T-cell (primary cell): ENCODE measurements around the gene TIMP3. TPM values are rescaled to one million over a fixed set of nuclear protein-coding genes. Genes with fewer than 3 reads are reported as not detected.

Experiments used
- ATAC-seq, 4 experiments: fragments of 200-7000 bp in 3 of 4; fragments of 150-1000 bp in 1 of 4; cut with Tn5 transposase; replicated peaks in 1 of 4; 1 replicate in 3 of 4; 2 replicates in 1 of 4; pipeline ENCODE4 v1.10.0; 2021; ENCODE audit warnings: moderate library complexity in 3 of 4, mild to moderate bottlenecking in 2 of 4, moderate number of reproducible peaks in 1 of 4
- CTCF ChIA-PET, 2 donors: fragments of 300-600 bp; sonication (Branson Sonifier 250); formaldehyde crosslinking; loops; one replicate each; lab custom pipeline; 2022; ENCODE audit warnings: antibody characterized with exemption in 2 of 2; lab: Charles Lee
- POLR2A ChIA-PET, 2 donors: fragments of 300-600 bp; sonication (Branson Sonifier 250); formaldehyde crosslinking; loops; one replicate each; lab custom pipeline; 2022; ENCODE audit warnings: antibody characterized with exemption in 2 of 2; lab: Charles Lee
- DNase-seq, 35 experiments: peaks; one replicate each; pipeline versions ENCODE4 v3.0.0 to v3.0.0-alpha.2; 2013 to 2023
- H3K27ac ChIP-seq: one replicate; pipeline ENCODE4 v1.5.1; 2013; ENCODE audit warnings: low read length
- H3K27me3 ChIP-seq, 2 experiments: replicated peaks in 1 of 2; 1 replicate in 1 of 2; 2 replicates in 1 of 2; pipeline versions ENCODE4 v1.6.1 to v1.7.0; 2013; ENCODE audit warnings: low read length in 1 of 2, mixed read lengths in 1 of 2; ENCODE audit not compliant: control insufficient read depth in 2 of 2, insufficient read depth in 2 of 2; ENCODE audit errors: extremely low read depth in 1 of 2
- H3K36me3 ChIP-seq, 2 donors: 1 replicate in 1 of 2; 2 replicates in 1 of 2; pipeline versions ENCODE4 v1.6.1 to v1.7.0; 2013; ENCODE audit warnings: low read length in 1 of 2; ENCODE audit not compliant: control insufficient read depth in 2 of 2, insufficient read depth in 1 of 2; ENCODE audit errors: extremely low read depth in 1 of 2
- H3K4me1 ChIP-seq, 2 experiments: 1 replicate in 1 of 2; 2 replicates in 1 of 2; pipeline versions ENCODE4 v1.6.1 to v1.7.0; 2013; ENCODE audit warnings: low read length in 2 of 2, mixed read lengths in 1 of 2; ENCODE audit not compliant: insufficient read depth in 2 of 2, control insufficient read depth in 1 of 2; ENCODE audit errors: extremely low read depth in 1 of 2
- H3K4me3 ChIP-seq, 2 donors: 1 replicate in 1 of 2; 2 replicates in 1 of 2; pipeline versions ENCODE4 v1.5.1 to v1.7.0; 2013; ENCODE audit warnings: mild to moderate bottlenecking in 2 of 2, low read length in 1 of 2, moderate library complexity in 1 of 2; ENCODE audit not compliant: control insufficient read depth in 1 of 2; ENCODE audit errors: extremely low read depth in 1 of 2
- H3K9me3 ChIP-seq: 2 replicates; pipeline ENCODE4 v1.7.0; 2013
- H3K27ac Mint-ChIP-seq, 2 donors: one replicate each; pipeline ENCODE4 v1.8.0; 2020 to 2021; ENCODE audit warnings: mild to moderate bottlenecking in 2 of 2, mixed read lengths in 2 of 2
- H3K27me3 Mint-ChIP-seq, 2 donors: one replicate each; pipeline ENCODE4 v1.8.0; 2021 to 2022; ENCODE audit warnings: mixed read lengths in 2 of 2
- H3K36me3 Mint-ChIP-seq: one replicate; pipeline ENCODE4 v1.8.0; 2021; ENCODE audit warnings: mixed read lengths
- H3K4me1 Mint-ChIP-seq, 3 donors: one replicate each; pipeline ENCODE4 v1.8.0; 2020 to 2022; ENCODE audit warnings: mixed read lengths in 3 of 3, mild to moderate bottlenecking in 1 of 3
- H3K4me3 Mint-ChIP-seq, 3 donors: one replicate each; pipeline ENCODE4 v1.8.0; 2020 to 2022; ENCODE audit warnings: mild to moderate bottlenecking in 3 of 3, mixed read lengths in 3 of 3, moderate library complexity in 3 of 3
- H3K9me3 Mint-ChIP-seq, 3 donors: one replicate each; pipeline ENCODE4 v1.8.0; 2020 to 2022; ENCODE audit warnings: mixed read lengths in 3 of 3
- WGBS: methylation state at CpG from one replicate; pipeline ENCODE4 v1.1.5; 2013; ENCODE audit warnings: missing lambda C conversion rate; ENCODE audit not compliant: insufficient coverage; 5-methylcytosine and 5-hydroxymethylcytosine counted together
- total RNA-seq, 35 experiments: library from RNA in 6 of 35; stranded (reverse) in 6 of 35; fragments of 120-200 nt in 1 of 35; gene quantifications; one replicate each; pipeline versions ENCODE4 v1.2.1 to v1.2.4 and lab custom pipeline; 2013 to 2026

TIMP3 gene
- total RNA-seq, 5 donors from 2014 or later (not counting 1 experiment from before 2014, with no cell fraction given) = 0.07 to 1.7 (median 1.1) TPM

DNA sequence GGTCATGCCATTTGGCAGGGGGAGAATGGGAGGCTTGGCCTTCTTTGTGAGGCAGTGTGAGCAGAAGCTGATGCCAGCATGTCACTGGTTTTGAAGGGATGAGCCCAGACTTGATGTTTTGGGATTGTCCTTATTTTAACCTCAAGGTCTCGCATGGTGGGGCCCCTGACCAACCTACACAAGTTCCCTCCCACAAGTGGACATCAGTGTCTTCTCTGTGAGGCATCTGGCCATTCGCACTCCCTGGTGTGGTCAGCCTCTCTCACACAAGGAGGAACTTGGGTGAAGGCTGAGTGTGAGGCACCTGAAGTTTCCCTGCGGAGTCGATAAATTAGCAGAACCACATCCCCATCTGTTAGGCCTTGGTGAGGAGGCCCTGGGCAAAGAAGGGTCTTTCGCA lies 59.8 kb downstream of the TIMP3 start:
- Histone ChIP-seq H3K27me3 (peaks cover 0 to 4% of the 10 kb centered on the region in 2 experiments), H3K27ac (no peak overlapping the region), H3K9me3 (no peaks in the 10 kb centered on the region), H3K4me1 (no peaks in the 10 kb centered on the region), H3K36me3 (no peaks in the 10 kb centered on the region), H3K4me3 (no peak overlapping the region)
- Mint-ChIP-seq H3K9me3 (no peaks in the 10 kb centered on the region), H3K4me3 (no peak overlapping the region), H3K36me3 (no peaks in the 10 kb centered on the region), H3K27me3 (peaks cover 0 to 4% of the 10 kb centered on the region in 2 donors), H3K27ac (no peak overlapping the region), H3K4me1 (no peaks in the 10 kb centered on the region)
- ChIA-PET CTCF (no interaction called here), POLR2A (no interaction called here)
- no CpG with 5 or more reads among the region's 5 CpGs for WGBS
- ATAC-seq (no peak), DNase-seq (no peak)

- no peaks in the 10 kb centered on the region for H3K4me1 ChIP-seq
- H3K27me3 ChIP-seq = peaks cover 0 to 4% of the 10 kb centered on the region in 2 experiments
- no peaks in the 10 kb centered on the region for H3K4me1 Mint-ChIP-seq
- peaks cover 0 to under 1% of the 10 kb centered on the region in 2 donors for H3K27me3 Mint-ChIP-seq
- H3K36me3 Mint-ChIP-seq = no peaks in the 10 kb centered on the region
- no peaks in the 10 kb centered on the region for H3K9me3 ChIP-seq
- ChIA-PET CTCF (no interaction called here), POLR2A (no interaction called here)
- 50% methylated on average over 1 of the region's 4 CpGs for WGBS
- ATAC-seq (no peak), DNase-seq (no peak)
- H3K4me3 Mint-ChIP-seq = no peak overlapping the region
- H3K27ac ChIP-seq = no peak overlapping the region
- H3K4me3 ChIP-seq = no peak overlapping the region
- H3K27ac Mint-ChIP-seq = no peak overlapping the region
- H3K9me3 Mint-ChIP-seq = no peaks in the 10 kb centered on the region
- no peaks in the 10 kb centered on the region for H3K36me3 ChIP-seq
These were observed 60.6 kb downstream of the TIMP3 start for GRCh38 chr22:32862083-32862482.

- Histone ChIP-seq H3K36me3 (no peaks in the 10 kb centered on the region), H3K4me3 (no peak overlapping the region), H3K9me3 (no peaks in the 10 kb centered on the region), H3K27ac (no peak overlapping the region), H3K27me3 (peaks cover 0 to 2% of the 10 kb centered on the region in 2 experiments), H3K4me1 (no peaks in the 10 kb centered on the region)
- POLR2A ChIA-PET = no interaction called here
- H3K4me3 Mint-ChIP-seq = no peak overlapping the region
- 73% methylated on average over 3 of the region's 8 CpGs for WGBS
- H3K4me1 Mint-ChIP-seq = no peaks in the 10 kb centered on the region
- peaks cover 0 to 1% of the 10 kb centered on the region in 2 donors for H3K27me3 Mint-ChIP-seq
- DNase-seq (no peak), ATAC-seq (no peak)
- H3K36me3 Mint-ChIP-seq = no peaks in the 10 kb centered on the region
- no peak overlapping the region for H3K27ac Mint-ChIP-seq
- CTCF ChIA-PET = no interaction called here
- H3K9me3 Mint-ChIP-seq = no peaks in the 10 kb centered on the region
These were observed 61.6 kb downstream of the TIMP3 start for GRCh38 chr22:32862936-32863661.

DNA sequence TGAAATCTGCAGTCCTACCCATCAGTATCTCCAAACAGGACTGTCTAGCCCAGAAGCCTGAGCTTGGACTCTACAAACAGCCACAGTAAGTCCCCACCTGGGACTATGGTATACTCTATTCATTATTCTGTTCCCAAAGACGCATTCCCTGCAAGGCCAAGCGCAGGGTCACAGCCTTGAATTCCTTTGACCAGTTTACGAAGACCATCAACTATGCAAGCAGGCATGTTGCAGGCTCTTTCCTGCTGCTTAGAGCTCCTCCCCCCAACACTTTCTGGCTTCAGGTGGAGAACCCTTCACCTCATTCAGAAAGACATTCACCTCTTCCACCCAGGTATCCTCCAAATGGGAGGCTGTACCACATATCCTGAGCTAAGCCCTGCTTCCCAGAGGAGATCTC lies 62.5 kb downstream of the TIMP3 start:
- H3K27me3 ChIP-seq = no peaks in the 10 kb centered on the region
- H3K36me3 ChIP-seq = no peaks in the 10 kb centered on the region
- no peaks in the 10 kb centered on the region for H3K4me1 ChIP-seq
- H3K4me3 ChIP-seq = no peak overlapping the region
- Mint-ChIP-seq H3K27me3 (peaks cover 0 to 1% of the 10 kb centered on the region in 2 donors), H3K4me3 (no peak overlapping the region), H3K36me3 (no peaks in the 10 kb centered on the region), H3K9me3 (no peaks in the 10 kb centered on the region), H3K27ac (no peak overlapping the region), H3K4me1 (no peaks in the 10 kb centered on the region)
- no peak overlapping the region for H3K27ac ChIP-seq
- no peaks in the 10 kb centered on the region for H3K9me3 ChIP-seq
- 84% methylated on average over 3 of the region's 3 CpGs for WGBS
- ATAC-seq = no peak
- DNase-seq = no peak
- ChIA-PET POLR2A (no interaction called here), CTCF (no interaction called here)

DNA sequence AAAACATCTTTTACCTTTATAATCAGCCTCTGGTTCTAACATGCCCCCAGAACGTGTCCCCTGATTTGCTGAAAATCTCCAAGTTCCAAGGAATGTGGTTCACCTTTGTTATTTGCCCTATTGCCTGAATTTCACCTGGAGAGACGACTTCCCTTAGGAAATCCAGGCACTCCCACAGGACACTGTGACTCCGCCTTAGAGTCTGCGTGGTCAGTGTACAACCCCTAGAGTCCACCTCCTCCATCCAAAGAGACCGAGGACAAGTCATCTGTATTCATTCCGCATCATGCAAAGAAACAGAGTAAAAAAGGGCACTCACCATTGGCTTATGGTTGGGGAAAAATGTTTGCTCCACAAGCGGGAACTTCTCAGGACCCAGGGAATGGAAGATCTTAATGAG lies 63.1 kb downstream of the TIMP3 start:
- H3K4me1 Mint-ChIP-seq = no peaks in the 10 kb centered on the region
- H3K4me3 ChIP-seq = no peak overlapping the region
- H3K4me3 Mint-ChIP-seq = no peak overlapping the region
- no peaks in the 10 kb centered on the region for H3K36me3 Mint-ChIP-seq
- ATAC-seq (no peak), DNase-seq (no peak)
- H3K9me3 Mint-ChIP-seq = no peaks in the 10 kb centered on the region
- peaks cover 0 to 1% of the 10 kb centered on the region in 2 donors for H3K27me3 Mint-ChIP-seq
- POLR2A ChIA-PET = no interaction called here
- no peaks in the 10 kb centered on the region for H3K9me3 ChIP-seq
- H3K27ac Mint-ChIP-seq = no peak overlapping the region
- H3K27me3 ChIP-seq = no peaks in the 10 kb centered on the region
- whole genome bisulfite sequencing = 70% methylated on average over 3 of the region's 7 CpGs
- H3K36me3 ChIP-seq = no peaks in the 10 kb centered on the region
- no peaks in the 10 kb centered on the region for H3K4me1 ChIP-seq
- no peak overlapping the region for H3K27ac ChIP-seq
- CTCF ChIA-PET = no interaction called here

- no peaks in the 10 kb centered on the region for H3K4me1 Mint-ChIP-seq
- CTCF ChIA-PET = no interaction called here
These were observed 65.4 kb downstream of the TIMP3 start for GRCh38 chr22:32866953-32867352.

More at GRCh38 chr22:32866953-32867352, 65.4 kb downstream of the TIMP3 start:
- H3K36me3 ChIP-seq = no peaks in the 10 kb centered on the region
- Mint-ChIP-seq H3K27ac (no peak overlapping the region), H3K27me3 (peaks cover 0 to 3% of the 10 kb centered on the region in 2 donors), H3K36me3 (no peaks in the 10 kb centered on the region), H3K9me3 (no peaks in the 10 kb centered on the region), H3K4me3 (no peak overlapping the region)
- no peak overlapping the region for H3K4me3 ChIP-seq
- H3K4me1 ChIP-seq = no peaks in the 10 kb centered on the region
- H3K9me3 ChIP-seq = no peaks in the 10 kb centered on the region
- DNase-seq (no peak), ATAC-seq (no peak)
- no peaks in the 10 kb centered on the region for H3K27me3 ChIP-seq
- WGBS = 60% methylated on average over 1 of the region's 4 CpGs
- POLR2A ChIA-PET = no interaction called here
- H3K27ac ChIP-seq = no peak overlapping the region
